Fibroblast of mammary gland (primary cell): ENCODE results near the gene PLPP4.

ENCODE experiments used
- DNase-seq: peaks from one replicate; pipeline ENCODE4 v3.0.0-alpha.2; 2010; ENCODE audit warnings: low read depth
- H3K4me3 ChIP-seq: 2 replicates; pipeline ENCODE4 v1.5.1; 2011; ENCODE audit warnings: low read depth, mild to moderate bottlenecking, low read length, moderate library complexity; ENCODE audit not compliant: control insufficient read depth
- TF ChIP-seq, protein P1 (sequence below): conservative IDR thresholded peaks from 2 replicates; pipeline ENCODE4 v1.5.1; 2011; ENCODE audit warnings: low read depth, low read length, inconsistent platforms; ENCODE audit not compliant: control insufficient read depth, insufficient read depth

Gene PLPP4

DNA sequence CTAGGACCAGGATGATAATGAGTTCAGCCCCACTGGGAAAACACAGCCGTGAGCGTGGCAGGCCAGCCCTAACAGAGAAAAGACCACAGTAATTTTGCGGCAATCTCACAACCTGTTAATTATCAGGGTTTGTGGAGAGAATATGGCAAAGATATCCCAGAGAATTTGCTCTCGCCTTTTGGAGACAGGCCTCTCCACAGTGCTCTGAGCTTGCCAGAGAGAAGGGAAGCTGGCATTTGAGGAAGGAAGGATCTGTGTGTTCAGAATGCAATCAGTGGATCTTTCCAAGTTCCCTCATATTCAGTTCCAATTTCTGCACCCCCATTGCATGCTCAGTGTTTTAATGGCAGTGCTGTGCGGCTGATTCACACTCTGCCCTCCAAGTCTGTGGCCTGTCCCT lies 60.2 kb downstream of the PLPP4 start:
- TF ChIP-seq, protein P1, sequence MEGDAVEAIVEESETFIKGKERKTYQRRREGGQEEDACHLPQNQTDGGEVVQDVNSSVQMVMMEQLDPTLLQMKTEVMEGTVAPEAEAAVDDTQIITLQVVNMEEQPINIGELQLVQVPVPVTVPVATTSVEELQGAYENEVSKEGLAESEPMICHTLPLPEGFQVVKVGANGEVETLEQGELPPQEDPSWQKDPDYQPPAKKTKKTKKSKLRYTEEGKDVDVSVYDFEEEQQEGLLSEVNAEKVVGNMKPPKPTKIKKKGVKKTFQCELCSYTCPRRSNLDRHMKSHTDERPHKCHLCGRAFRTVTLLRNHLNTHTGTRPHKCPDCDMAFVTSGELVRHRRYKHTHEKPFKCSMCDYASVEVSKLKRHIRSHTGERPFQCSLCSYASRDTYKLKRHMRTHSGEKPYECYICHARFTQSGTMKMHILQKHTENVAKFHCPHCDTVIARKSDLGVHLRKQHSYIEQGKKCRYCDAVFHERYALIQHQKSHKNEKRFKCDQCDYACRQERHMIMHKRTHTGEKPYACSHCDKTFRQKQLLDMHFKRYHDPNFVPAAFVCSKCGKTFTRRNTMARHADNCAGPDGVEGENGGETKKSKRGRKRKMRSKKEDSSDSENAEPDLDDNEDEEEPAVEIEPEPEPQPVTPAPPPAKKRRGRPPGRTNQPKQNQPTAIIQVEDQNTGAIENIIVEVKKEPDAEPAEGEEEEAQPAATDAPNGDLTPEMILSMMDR: no peak
- DNase-seq: no peak

DNA sequence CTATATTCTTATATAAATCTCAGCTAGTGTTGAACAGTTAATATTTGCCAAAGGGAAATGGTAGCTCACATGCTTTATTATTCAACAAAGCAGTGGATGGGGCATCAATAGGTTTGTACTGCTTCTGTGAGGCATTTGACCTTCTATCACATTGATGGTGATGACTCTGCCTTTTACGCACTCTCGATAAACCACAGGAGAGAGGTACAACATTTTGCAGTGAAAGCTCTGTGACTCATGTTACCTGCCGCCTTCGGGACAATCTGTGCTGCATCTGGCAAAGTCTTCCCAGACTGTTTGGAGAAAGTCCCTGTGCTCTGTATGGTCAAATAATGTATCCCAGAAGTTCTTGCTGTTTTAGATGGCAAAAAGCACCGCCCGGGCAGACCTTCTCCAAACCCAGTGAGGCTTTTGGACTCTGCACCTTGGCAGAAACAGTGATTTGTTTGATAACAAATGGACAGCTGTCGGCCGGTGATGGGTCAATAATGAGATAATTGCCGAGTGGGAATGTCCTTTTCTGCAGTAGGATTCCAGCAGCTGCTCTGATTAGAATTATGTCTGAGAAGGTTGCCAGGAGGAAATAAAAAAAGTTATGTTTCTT lies 61.0 kb downstream of the PLPP4 start:
- DNase-seq: no peak
- H3K4me3 ChIP-seq: no peak overlapping the region
- TF ChIP-seq, protein P1: no peak

More for the DNA sequence above, 60.2 kb downstream of the PLPP4 start:
- no peak overlapping the region for H3K4me3 ChIP-seq

DNA sequence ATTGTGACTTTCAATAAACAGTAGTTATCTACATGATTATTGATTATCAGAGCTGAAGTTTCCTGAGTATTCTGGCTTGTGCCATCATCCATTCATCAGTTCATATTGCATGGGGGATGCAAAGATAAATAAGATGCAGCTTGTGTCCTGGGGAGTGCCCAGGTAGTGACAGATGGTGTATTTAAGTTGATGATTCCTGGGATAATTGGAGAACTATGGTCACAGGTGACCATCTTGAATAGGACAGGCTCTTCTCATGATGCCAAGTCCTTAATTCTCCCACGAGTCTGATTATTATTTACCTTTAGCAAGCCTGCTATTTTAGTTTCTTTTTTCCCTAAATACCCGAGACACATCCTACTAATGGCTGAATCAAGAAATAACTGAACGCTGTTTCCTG lies 64.9 kb downstream of the PLPP4 start:
- H3K4me3 ChIP-seq: no peak overlapping the region
- TF ChIP-seq, protein P1: no peak
- DNase-seq: no peak

DNA sequence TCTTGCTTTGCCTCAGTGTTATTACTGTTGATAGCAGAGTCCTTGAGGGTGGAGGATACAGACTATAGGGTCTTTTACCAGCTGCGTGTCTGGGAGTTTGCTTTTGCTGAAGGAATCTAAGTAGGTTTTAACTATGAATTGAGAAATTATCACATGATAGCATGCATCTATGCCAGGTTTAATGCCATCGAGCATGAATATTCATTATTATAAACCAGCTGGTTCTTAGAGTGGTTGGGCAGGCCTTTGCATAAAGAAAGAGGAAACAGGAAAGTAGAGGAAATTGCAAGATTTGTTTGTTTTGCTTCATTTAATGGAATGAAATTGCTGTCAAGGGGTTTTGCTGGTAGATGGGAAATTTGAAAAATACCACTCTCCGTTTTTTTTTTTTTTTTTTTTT lies 70.7 kb downstream of the PLPP4 start:
- H3K4me3 ChIP-seq: no peak overlapping the region
- no peak for DNase-seq
- TF ChIP-seq, protein P1: no peak

DNA sequence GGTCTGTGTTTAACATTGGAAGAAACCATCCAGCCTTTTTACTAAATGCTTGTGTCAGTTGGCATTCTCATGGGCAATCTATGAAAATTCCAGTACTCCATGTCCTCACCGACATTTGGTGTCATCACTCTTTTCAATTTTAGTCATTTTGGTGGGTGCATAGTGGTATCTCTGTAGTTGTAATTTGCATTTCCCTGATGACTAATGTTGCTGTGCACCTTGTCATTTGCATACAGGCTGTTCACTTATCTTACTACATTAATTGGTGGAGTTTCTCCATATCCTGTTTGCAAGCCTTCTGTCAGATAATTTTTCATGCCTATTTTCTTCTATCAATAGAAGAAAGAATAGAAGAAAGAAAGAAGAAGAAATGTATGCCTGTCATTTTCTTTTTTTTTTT lies 73.7 kb downstream of the PLPP4 start:
- no peak for DNase-seq
- H3K4me3 ChIP-seq: no peak overlapping the region
- TF ChIP-seq, protein P1: no peak

DNA sequence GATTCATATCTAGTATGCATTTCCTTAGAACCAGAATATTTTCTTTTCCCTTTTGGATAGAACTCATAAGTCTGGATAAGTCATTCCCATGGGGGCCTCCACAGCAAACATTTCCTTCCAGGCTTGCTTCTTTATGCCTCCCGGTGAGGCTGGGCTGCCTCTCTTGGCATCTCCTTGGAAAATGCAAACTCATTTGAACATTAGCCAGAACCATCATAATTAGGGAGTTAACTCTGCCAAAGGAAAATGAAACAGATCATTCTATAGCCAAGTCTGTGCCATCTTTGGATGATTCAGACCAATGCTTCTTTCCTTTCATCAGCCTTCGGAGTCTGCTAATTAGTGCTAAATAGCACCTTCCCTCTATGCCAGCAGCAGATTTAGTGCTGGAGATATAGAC lies 81.1 kb downstream of the PLPP4 start:
- TF ChIP-seq, protein P1: no peak
- H3K4me3 ChIP-seq: no peak overlapping the region
- DNase-seq: no peak

DNA sequence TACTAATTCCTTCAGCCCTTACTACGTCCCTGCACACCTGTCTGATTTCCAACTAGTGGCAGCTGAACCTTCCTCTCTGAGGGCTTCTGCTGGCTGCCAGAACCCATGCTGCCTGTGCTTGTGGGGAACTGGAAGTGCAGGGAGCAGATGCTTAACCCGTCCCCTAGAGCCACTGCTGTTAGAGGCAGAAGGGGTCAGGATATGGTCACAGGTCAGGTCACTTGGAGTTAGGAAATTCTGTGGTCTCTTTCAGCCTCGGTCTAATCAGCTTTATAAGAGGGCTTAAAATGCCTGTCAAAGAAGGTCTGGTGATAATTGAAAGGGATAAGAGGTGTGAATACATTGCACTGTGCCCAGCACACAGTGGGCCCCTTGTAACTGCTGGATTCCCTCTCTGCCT lies 82.0 kb downstream of the PLPP4 start:
- TF ChIP-seq, protein P1: no peak
- H3K4me3 ChIP-seq: no peak overlapping the region
- DNase-seq: no peak
